Measurements from ENCODE around the gene PLPPR1. TPM values are rescaled to one million over a fixed set of nuclear protein-coding genes. Genes with fewer than 3 reads are reported as not detected.
A peak's percentile ranks its signal among the peaks of the same experiment; 100 is the strongest.

PLPPR1 gene
- total and polyA plus RNA-seq, 2 of the 13 experiments (the other 11 are each of a cell fraction or from before 2014, with no cell fraction given) = 16.0 to 84.7 TPM

DNA sequence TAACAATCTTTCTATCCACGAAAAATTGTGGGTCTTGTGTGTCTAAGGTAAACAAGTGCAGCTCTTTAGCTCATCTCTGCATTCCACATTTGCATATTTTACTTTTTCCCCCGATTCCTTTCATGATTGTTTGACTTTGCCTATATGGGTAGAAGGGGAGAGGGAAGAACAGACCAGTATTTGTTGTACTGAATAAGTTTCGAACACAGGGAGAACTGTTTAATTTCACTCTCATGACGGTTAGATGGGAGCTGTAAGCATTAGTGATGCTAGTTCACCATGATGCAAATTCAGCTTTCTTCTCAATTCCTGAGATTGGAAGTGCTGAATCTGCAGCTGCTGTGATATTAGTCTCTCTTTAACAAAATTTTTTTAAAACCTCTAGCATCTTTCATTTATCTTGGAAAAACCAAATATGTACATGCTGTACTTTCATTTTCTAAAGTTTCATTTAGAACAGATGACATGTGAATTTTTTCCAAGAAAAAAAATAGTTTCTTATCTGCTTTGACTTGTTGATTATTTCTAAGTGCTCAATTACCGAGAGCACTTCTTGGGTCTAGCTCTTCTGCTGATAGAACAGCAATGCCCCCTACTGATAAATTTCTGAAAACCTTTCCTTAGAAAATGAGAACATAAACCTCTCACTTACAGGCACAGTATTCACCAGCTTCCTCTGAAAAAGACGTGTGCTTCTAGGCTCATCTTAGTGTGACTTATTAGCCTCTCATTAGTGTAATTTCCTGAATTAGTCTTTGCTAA, 206.8 kb downstream of the PLPPR1 start:
- H2AFZ ChIP-seq (ENCODE audit: low read length) = no peak overlapping the region
- peak; percentile 78 for TF ChIP-seq SMC3 (IDR thresholded peaks at IDR 0.05; ENCODE audit: low read length)
- TF ChIP-seq, protein P1, sequence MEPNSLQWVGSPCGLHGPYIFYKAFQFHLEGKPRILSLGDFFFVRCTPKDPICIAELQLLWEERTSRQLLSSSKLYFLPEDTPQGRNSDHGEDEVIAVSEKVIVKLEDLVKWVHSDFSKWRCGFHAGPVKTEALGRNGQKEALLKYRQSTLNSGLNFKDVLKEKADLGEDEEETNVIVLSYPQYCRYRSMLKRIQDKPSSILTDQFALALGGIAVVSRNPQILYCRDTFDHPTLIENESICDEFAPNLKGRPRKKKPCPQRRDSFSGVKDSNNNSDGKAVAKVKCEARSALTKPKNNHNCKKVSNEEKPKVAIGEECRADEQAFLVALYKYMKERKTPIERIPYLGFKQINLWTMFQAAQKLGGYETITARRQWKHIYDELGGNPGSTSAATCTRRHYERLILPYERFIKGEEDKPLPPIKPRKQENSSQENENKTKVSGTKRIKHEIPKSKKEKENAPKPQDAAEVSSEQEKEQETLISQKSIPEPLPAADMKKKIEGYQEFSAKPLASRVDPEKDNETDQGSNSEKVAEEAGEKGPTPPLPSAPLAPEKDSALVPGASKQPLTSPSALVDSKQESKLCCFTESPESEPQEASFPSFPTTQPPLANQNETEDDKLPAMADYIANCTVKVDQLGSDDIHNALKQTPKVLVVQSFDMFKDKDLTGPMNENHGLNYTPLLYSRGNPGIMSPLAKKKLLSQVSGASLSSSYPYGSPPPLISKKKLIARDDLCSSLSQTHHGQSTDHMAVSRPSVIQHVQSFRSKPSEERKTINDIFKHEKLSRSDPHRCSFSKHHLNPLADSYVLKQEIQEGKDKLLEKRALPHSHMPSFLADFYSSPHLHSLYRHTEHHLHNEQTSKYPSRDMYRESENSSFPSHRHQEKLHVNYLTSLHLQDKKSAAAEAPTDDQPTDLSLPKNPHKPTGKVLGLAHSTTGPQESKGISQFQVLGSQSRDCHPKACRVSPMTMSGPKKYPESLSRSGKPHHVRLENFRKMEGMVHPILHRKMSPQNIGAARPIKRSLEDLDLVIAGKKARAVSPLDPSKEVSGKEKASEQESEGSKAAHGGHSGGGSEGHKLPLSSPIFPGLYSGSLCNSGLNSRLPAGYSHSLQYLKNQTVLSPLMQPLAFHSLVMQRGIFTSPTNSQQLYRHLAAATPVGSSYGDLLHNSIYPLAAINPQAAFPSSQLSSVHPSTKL (CRISPR knock-in tag; IDR thresholded peaks at IDR 0.05) = no peak
- peak; percentile 47 for TF ChIP-seq RAD21 (CRISPR knock-in tag; IDR thresholded peaks at IDR 0.05)
- TF ChIP-seq CTCF (CRISPR knock-in tag; IDR thresholded peaks at IDR 0.05) = peak; percentile 68
- no peak for TF ChIP-seq ZNF589 (CRISPR knock-in tag; conservative IDR thresholded peaks at IDR 0.05)
- TF ChIP-seq ZNF749 (CRISPR knock-in tag; IDR thresholded peaks at IDR 0.05; ENCODE audit: borderline replicate concordance) = no peak
- peak; percentile 83 for TF ChIP-seq STAG1 (CRISPR knock-in tag; IDR thresholded peaks at IDR 0.05)
- ChIA-PET CTCF (ENCODE audit: low intra/inter-chr PET ratio, low total read pairs) (interaction anchor here (1.3 to 3.9 kb wide), 4 partner anchors 116 to 535 kb away, joined by 4 to 38 read pairs (median 10); no protein-coding TSS in a partner anchor), POLR2A (no interaction called here)
- H3K79me2 ChIP-seq (ENCODE audit: insufficient read depth, low read length) = no peaks in the 10 kb centered on the region
- H3K4me3 ChIP-seq (replicated peaks in 1 of 3; ENCODE audit: insufficient read depth in 1 of 3, low read depth in 2 of 3, low read length in 3 of 3) = no peak overlapping the region
- H3K27ac ChIP-seq (ENCODE audit: extremely low read length, insufficient read depth, low read length) = no peak overlapping the region
- no peak overlapping the region for H3K9ac ChIP-seq (ENCODE audit: insufficient read depth, low read depth, low read length)
- intact Hi-C loops (cut with micrococcal nuclease; ENCODE audit: unreplicated experiment) = loop anchor here (1.0 to 2.0 kb wide), 4 partner anchors 116 to 521 kb away; partner anchors contain the start of gene PLPPR1
- FAIRE-seq (peak; percentile 34), DNase-seq (ENCODE audit: low spot score) (peak; percentile 45), ATAC-seq (peak; percentile 81)
- BruUV-seq (replicated peaks) = no TSS peak
- WGBS (ENCODE audit: low lambda C conversion rate) = 61% methylated on average over 6 of the region's 6 CpGs
- H3K27me3 ChIP-seq (ENCODE audit: control insufficient read depth in 1 of 2, insufficient read depth in 2 of 2, low read length in 2 of 2) = no peaks in the 10 kb centered on the region
- peaks cover 30% of the 10 kb centered on the region for H3K4me1 ChIP-seq (ENCODE audit: insufficient read depth, low read length)
- in situ Hi-C loops (cut with HindIII; ENCODE audit: extremely low pct_ligation_motif_present, low pct_unique_long_range_greater_than_20kb) = loop anchor here (25.0 kb wide), 1 partner anchor 523 kb away; no protein-coding TSS in a partner anchor
- H3K9me3 ChIP-seq (ENCODE audit: low read length) = no peaks in the 10 kb centered on the region; the same call in 1 of the 2 replicates
- no peaks in the 10 kb centered on the region for H4K20me1 ChIP-seq (ENCODE audit: insufficient read depth, low read length)
- H3K36me3 ChIP-seq (replicated peaks in 1 of 2; ENCODE audit: control insufficient read depth in 1 of 2, insufficient read depth in 2 of 2, low read length in 2 of 2) = 0 out of 5 replicates have a peak, but pooled peaks cover 0 to 3% of the 10 kb centered on the region in 2 experiments
- H3K4me2 ChIP-seq (ENCODE audit: low read depth, low read length) = no peak overlapping the region
